ENCODE data around the gene TBC1D9.

- no peak for TF ChIP-seq CTCF (conservative IDR thresholded peaks at IDR 0.05)
- TF ChIP-seq EZH2 (IDR thresholded peaks at IDR 0.05; ENCODE audit: low read depth): no peak
Observed at GRCh38 chr4:140738139-140738538, 18.0 kb downstream of the TBC1D9 start.

All from PC-9 (cell line).